Measurements from ENCODE around the gene GNAT2.

DNA sequence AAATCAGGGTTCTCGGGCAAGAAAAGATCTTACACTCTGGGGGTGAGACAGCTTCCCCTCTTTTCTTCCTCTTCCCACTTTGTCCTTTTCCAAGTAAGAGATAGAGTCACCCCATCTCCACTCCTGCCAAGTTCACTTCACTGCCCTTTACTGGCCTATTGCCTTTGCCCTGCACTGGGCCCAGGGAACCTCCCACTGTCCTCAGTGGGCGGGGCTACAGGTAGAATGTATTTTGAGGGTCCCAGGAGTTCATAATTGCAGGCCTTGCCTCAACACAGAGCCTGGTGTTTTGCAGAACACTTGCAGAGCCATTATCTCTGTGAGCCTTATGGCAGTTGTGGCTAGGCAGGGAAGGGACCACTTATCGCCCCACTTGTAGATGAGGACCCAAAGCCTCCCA, 3.5 kb upstream of the GNAT2 start:
- TF ChIP-seq, protein P1, sequence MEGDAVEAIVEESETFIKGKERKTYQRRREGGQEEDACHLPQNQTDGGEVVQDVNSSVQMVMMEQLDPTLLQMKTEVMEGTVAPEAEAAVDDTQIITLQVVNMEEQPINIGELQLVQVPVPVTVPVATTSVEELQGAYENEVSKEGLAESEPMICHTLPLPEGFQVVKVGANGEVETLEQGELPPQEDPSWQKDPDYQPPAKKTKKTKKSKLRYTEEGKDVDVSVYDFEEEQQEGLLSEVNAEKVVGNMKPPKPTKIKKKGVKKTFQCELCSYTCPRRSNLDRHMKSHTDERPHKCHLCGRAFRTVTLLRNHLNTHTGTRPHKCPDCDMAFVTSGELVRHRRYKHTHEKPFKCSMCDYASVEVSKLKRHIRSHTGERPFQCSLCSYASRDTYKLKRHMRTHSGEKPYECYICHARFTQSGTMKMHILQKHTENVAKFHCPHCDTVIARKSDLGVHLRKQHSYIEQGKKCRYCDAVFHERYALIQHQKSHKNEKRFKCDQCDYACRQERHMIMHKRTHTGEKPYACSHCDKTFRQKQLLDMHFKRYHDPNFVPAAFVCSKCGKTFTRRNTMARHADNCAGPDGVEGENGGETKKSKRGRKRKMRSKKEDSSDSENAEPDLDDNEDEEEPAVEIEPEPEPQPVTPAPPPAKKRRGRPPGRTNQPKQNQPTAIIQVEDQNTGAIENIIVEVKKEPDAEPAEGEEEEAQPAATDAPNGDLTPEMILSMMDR (IDR thresholded peaks at IDR 0.05), result no peak
- TF ChIP-seq EP300 (IDR thresholded peaks at IDR 0.05), result no peak
- TF ChIP-seq POLR2AphosphoS5 (IDR thresholded peaks at IDR 0.05), result no peak
- no peak for TF ChIP-seq POLR2A (IDR thresholded peaks at IDR 0.05)

Data from upper lobe of left lung (tissue), 4 donors.